Type B pancreatic cell (in vitro differentiated cells): ENCODE data around the gene AQP12B. TPM values are rescaled to one million over a fixed set of nuclear protein-coding genes. Genes with fewer than 3 reads are reported as not detected.

Experiments
- DNase-seq: peaks from one replicate; pipeline ENCODE4 v3.0.0; 2021; ENCODE audit warnings: mixed read lengths; ENCODE audit not compliant: unreplicated experiment; ENCODE audit errors: extremely low spot score
- H3K27ac Mint-ChIP-seq: 2 replicates; pipeline ENCODE4 v1.8.0; 2021; ENCODE audit warnings: mild to moderate bottlenecking, mixed read lengths
- H3K27me3 Mint-ChIP-seq: 2 replicates; pipeline ENCODE4 v1.8.0; 2021; ENCODE audit warnings: mixed read lengths
- H3K36me3 Mint-ChIP-seq: 2 replicates; pipeline ENCODE4 v1.8.0; 2021; ENCODE audit warnings: mixed read lengths
- H3K4me1 Mint-ChIP-seq: one replicate; pipeline ENCODE4 v1.8.0; 2021; ENCODE audit warnings: mixed read lengths; ENCODE audit not compliant: unreplicated experiment
- H3K4me3 Mint-ChIP-seq: 2 replicates; pipeline ENCODE4 v1.8.0; 2021; ENCODE audit warnings: mild to moderate bottlenecking, mixed read lengths
- H3K9me3 Mint-ChIP-seq: 2 replicates; pipeline ENCODE4 v1.8.0; 2021; ENCODE audit warnings: mixed read lengths
- CTCF ChIP-seq: fragments of 200-600 bp; sonication (generic); conservative IDR thresholded peaks from 2 replicates; pipeline ENCODE4 v1.5.0; 2021; ENCODE audit warnings: antibody characterized with exemption, mild to moderate bottlenecking
- total RNA-seq: library from RNA; stranded (reverse); gene quantifications from 2 replicates; pipeline ENCODE4 v1.2.1, GENCODE V29; 2021; ENCODE audit warnings: low replicate concordance

Gene AQP12B
- total RNA-seq, 1 donor from 2014 or later = 0.43 TPM

- peaks cover 42% of the 10 kb centered on the region for H3K27me3 Mint-ChIP-seq
- H3K9me3 Mint-ChIP-seq = no peaks in the 10 kb centered on the region
- no peak overlapping the region for H3K27ac Mint-ChIP-seq
- no peaks in the 10 kb centered on the region for H3K4me1 Mint-ChIP-seq
- no peaks in the 10 kb centered on the region for H3K36me3 Mint-ChIP-seq
- H3K4me3 Mint-ChIP-seq = no peak overlapping the region
- DNase-seq = no peak
- TF ChIP-seq CTCF = no peak
Observed at GRCh38 chr2:240642061-240642805, 40.5 kb downstream of the AQP12B start.

GRCh38 chr2:240640939-240641338 lies 41.7 kb downstream of the AQP12B start:
- Mint-ChIP-seq H3K4me1 (no peaks in the 10 kb centered on the region), H3K27me3 (peaks cover 37% of the 10 kb centered on the region), H3K27ac (no peak overlapping the region), H3K9me3 (no peaks in the 10 kb centered on the region), H3K4me3 (no peak overlapping the region), H3K36me3 (no peaks in the 10 kb centered on the region)
- peak; percentile 73 for TF ChIP-seq CTCF
- peak; percentile 71 for DNase-seq

GRCh38 chr2:240639566-240639965 lies 43.1 kb downstream of the AQP12B start:
- peaks cover 33% of the 10 kb centered on the region for H3K27me3 Mint-ChIP-seq
- no peaks in the 10 kb centered on the region for H3K9me3 Mint-ChIP-seq
- H3K36me3 Mint-ChIP-seq = no peaks in the 10 kb centered on the region
- no peak for TF ChIP-seq CTCF
- H3K27ac Mint-ChIP-seq = no peak overlapping the region
- H3K4me3 Mint-ChIP-seq = no peak overlapping the region
- H3K4me1 Mint-ChIP-seq = no peaks in the 10 kb centered on the region
- DNase-seq = no peak

- H3K27me3 Mint-ChIP-seq = peaks cover 28% of the 10 kb centered on the region
- H3K4me1 Mint-ChIP-seq = no peaks in the 10 kb centered on the region
- H3K9me3 Mint-ChIP-seq = no peaks in the 10 kb centered on the region
- H3K36me3 Mint-ChIP-seq = no peaks in the 10 kb centered on the region
- H3K4me3 Mint-ChIP-seq = no peak overlapping the region
- no peak for TF ChIP-seq CTCF
- no peak overlapping the region for H3K27ac Mint-ChIP-seq
- no peak for DNase-seq
Observed at GRCh38 chr2:240638512-240639160, 44.0 kb downstream of the AQP12B start.

GRCh38 chr2:240637901-240638345 lies 44.8 kb downstream of the AQP12B start:
- Mint-ChIP-seq H3K27me3 (peaks cover 28% of the 10 kb centered on the region), H3K4me1 (no peaks in the 10 kb centered on the region), H3K9me3 (peaks cover 7% of the 10 kb centered on the region), H3K27ac (no peak overlapping the region), H3K36me3 (no peaks in the 10 kb centered on the region), H3K4me3 (no peak overlapping the region)
- DNase-seq = no peak
- TF ChIP-seq CTCF = no peak
